Kidney epithelial cell (primary cell): ENCODE measurements around the gene FBXL13. TPM values are rescaled to one million over a fixed set of nuclear protein-coding genes. Genes with fewer than 3 reads are reported as not detected.

ENCODE experiments used
- DNase-seq: peaks from one replicate; pipeline ENCODE4 v3.0.0-alpha.2; 2010; ENCODE audit warnings: low read depth
- H3K27me3 ChIP-seq: 2 replicates; pipeline ENCODE4 v1.6.0; 2011; ENCODE audit warnings: low read length; ENCODE audit not compliant: control insufficient read depth, insufficient read depth
- H3K36me3 ChIP-seq: 2 replicates; pipeline ENCODE4 v1.5.1; 2011; ENCODE audit warnings: low read length; ENCODE audit not compliant: control insufficient read depth, insufficient read depth
- H3K4me3 ChIP-seq: 2 replicates; pipeline ENCODE4 v1.5.1; 2011; ENCODE audit warnings: low read depth, mild to moderate bottlenecking, control low read depth, low read length
- total RNA-seq: library from RNA; depleted of rRNA; stranded (reverse); fragments of >200 nt; gene quantifications from 2 replicates; pipeline ENCODE4 v1.2.3, GENCODE V29; 2015
- TF ChIP-seq, protein P1 (sequence below): IDR thresholded peaks from 2 replicates; pipeline ENCODE4 v1.5.1; 2011; ENCODE audit warnings: mild to moderate bottlenecking, moderate library complexity, low read length, control low read depth, inconsistent platforms; ENCODE audit not compliant: insufficient read depth, poor library complexity, severe bottlenecking

The FBXL13 gene
- total RNA-seq, 1 donor from 2014 or later = 3.1 TPM

GRCh38 chr7:102953406-102953805 is 121.2 kb downstream of the FBXL13 start:
- DNase-seq = no peak
- Histone ChIP-seq H3K36me3 (no peaks in the 10 kb centered on the region), H3K27me3 (no peaks in the 10 kb centered on the region), H3K4me3 (no peak overlapping the region)
- TF ChIP-seq, protein P1, sequence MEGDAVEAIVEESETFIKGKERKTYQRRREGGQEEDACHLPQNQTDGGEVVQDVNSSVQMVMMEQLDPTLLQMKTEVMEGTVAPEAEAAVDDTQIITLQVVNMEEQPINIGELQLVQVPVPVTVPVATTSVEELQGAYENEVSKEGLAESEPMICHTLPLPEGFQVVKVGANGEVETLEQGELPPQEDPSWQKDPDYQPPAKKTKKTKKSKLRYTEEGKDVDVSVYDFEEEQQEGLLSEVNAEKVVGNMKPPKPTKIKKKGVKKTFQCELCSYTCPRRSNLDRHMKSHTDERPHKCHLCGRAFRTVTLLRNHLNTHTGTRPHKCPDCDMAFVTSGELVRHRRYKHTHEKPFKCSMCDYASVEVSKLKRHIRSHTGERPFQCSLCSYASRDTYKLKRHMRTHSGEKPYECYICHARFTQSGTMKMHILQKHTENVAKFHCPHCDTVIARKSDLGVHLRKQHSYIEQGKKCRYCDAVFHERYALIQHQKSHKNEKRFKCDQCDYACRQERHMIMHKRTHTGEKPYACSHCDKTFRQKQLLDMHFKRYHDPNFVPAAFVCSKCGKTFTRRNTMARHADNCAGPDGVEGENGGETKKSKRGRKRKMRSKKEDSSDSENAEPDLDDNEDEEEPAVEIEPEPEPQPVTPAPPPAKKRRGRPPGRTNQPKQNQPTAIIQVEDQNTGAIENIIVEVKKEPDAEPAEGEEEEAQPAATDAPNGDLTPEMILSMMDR = no peak

DNA sequence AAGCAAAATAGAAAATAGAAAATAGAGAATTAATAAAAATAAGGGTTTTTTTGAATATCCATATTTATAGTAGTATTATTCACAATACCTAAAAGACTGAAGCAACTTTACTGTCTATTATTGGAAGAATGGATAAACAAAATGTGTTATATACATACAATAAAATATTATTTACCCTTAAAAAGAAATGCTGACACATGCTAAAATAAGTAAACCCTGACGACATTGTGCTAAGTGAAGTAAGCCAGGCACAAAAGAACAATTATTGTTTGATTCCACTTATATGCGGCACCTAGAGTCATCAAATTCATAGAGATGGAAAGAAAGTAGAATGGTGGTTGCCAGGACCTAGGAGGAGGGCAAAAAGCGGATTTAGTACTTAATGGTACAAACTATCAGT is 122.8 kb downstream of the FBXL13 start:
- no peak for DNase-seq
- no peaks in the 10 kb centered on the region for H3K27me3 ChIP-seq
- no peaks in the 10 kb centered on the region for H3K36me3 ChIP-seq
- no peak overlapping the region for H3K4me3 ChIP-seq
- TF ChIP-seq, protein P1 = no peak

- Histone ChIP-seq H3K27me3 (no peaks in the 10 kb centered on the region), H3K4me3 (no peak overlapping the region), H3K36me3 (no peaks in the 10 kb centered on the region)
- TF ChIP-seq, protein P1 = no peak
- DNase-seq = no peak
Observed at GRCh38 chr7:102944241-102944640, 130.4 kb downstream of the FBXL13 start.

GRCh38 chr7:102943423-102944169 is 131.0 kb downstream of the FBXL13 start:
- no peaks in the 10 kb centered on the region for H3K27me3 ChIP-seq

DNA sequence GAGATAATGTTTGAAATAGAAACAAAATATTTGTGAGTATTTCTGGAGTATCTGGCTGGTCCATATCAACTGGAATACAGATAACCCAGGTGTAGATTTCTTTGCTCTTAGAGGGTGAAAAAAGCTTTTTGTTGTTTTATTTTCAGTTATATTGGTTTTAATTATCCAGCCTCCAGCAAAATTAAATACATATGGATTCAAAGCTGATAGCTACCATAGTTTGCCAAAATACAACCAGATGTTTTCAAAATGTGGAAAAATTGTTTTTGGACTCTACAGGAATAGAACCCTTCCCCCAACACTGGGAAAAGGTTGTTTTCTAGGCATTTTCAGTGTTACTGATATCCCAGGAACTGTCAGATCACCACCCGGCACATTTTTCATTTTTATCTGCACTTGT is 131.7 kb downstream of the FBXL13 start:
- Histone ChIP-seq H3K27me3 (no peaks in the 10 kb centered on the region), H3K36me3 (no peaks in the 10 kb centered on the region), H3K4me3 (no peak overlapping the region)
- TF ChIP-seq, protein P1 = no peak
- no peak for DNase-seq

More at GRCh38 chr7:102943423-102944169, 131.0 kb downstream of the FBXL13 start:
- Histone ChIP-seq H3K4me3 (no peak overlapping the region), H3K36me3 (no peaks in the 10 kb centered on the region)
- TF ChIP-seq, protein P1 = no peak
- DNase-seq = no peak
